H1 (cell line): ENCODE data around the gene ABCF3. TPM values are rescaled to one million over a fixed set of nuclear protein-coding genes. Genes with fewer than 3 reads are reported as not detected.

ENCODE experiments used
- PHF8 ChIP-seq: fragments of 200-600 bp; sonication (generic); conservative IDR thresholded peaks from 2 replicates; pipeline ENCODE4 v1.7.1; 2012; ENCODE audit warnings: low read depth, mild to moderate bottlenecking, inconsistent platforms, low read length, moderate library complexity
- polyA plus RNA-seq, 7 experiments: library from polyadenylated mRNA; depleted of rRNA in 3 of 7; stranded (reverse) in 5 of 7; unstranded in 2 of 7; fragments of >200 nt in 5 of 7; fragments of 200-250 nt in 2 of 7; gene quantifications; 1 replicate in 5 of 7; 2 replicates in 1 of 7; 4 replicates in 1 of 7; pipeline versions ENCODE4 v1.2.1 to v1.2.3, GENCODE V29; 2011 to 2013; ENCODE audit warnings: missing spikeins in 2 of 7, mixed read lengths in 2 of 7
- total RNA-seq: library from RNA; stranded (reverse); fragmentation: NEBNext Ultra II Directional; extraction: Animal tissue kit (Norgen Biotek cat#: 25700); gene quantifications from 2 replicates; pipeline ENCODE4 v1.2.1, GENCODE V29; 2021
- TF ChIP-seq, protein P1 (sequence below): IDR thresholded peaks from 2 replicates; pipeline ENCODE4 v1.6.1; 2012; ENCODE audit warnings: low read length, inconsistent platforms
- TF ChIP-seq, protein P2 (sequence below): IDR thresholded peaks from 2 replicates; pipeline ENCODE4 v1.6.1; 2012; ENCODE audit warnings: inconsistent platforms

ABCF3 gene
- total and polyA plus RNA-seq, 2 of the 8 experiments (the other 6 are each of a cell fraction or from before 2014, with no cell fraction given) = 51.6 to 57.8 TPM

DNA sequence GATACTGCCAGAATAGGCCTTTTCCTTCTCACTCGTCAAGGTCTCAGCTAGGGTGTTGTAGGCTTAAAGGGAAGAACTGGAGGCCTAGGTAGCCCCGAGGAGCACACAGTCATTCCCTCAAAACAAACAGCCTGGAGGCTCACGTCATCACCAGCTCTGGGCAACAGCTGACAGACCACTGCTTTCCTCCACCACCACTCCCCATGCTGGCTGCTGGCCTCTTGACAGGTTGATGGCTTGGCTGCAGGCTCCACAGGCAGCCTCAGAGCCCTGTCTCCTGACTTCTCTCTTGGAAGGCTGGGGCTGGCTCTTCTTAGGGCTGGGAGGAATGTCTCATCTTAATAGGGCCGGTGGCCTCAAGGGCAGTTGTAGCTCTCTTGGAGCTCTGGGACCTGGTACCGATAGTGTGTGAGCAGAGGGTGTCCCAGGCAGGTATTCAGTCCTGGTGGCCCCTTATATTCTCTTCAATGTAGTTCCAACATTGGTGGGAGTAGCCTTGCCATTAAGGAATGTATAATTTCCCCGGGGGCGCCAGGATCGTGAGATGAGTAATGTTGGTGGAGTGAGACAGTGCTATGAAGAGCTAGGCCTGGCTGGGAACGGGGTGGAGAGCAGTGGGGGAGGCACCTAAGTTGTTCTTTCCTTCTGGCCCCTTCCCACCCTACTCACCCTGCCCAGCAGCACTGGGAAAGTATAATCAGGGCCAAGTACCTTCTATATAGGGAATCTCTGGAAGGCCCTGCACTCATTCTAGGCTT is 17.5 kb upstream of the ABCF3 start (continued):
- TF ChIP-seq, protein P1, sequence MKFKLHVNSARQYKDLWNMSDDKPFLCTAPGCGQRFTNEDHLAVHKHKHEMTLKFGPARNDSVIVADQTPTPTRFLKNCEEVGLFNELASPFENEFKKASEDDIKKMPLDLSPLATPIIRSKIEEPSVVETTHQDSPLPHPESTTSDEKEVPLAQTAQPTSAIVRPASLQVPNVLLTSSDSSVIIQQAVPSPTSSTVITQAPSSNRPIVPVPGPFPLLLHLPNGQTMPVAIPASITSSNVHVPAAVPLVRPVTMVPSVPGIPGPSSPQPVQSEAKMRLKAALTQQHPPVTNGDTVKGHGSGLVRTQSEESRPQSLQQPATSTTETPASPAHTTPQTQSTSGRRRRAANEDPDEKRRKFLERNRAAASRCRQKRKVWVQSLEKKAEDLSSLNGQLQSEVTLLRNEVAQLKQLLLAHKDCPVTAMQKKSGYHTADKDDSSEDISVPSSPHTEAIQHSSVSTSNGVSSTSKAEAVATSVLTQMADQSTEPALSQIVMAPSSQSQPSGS = no peak
- TF ChIP-seq, protein P2, sequence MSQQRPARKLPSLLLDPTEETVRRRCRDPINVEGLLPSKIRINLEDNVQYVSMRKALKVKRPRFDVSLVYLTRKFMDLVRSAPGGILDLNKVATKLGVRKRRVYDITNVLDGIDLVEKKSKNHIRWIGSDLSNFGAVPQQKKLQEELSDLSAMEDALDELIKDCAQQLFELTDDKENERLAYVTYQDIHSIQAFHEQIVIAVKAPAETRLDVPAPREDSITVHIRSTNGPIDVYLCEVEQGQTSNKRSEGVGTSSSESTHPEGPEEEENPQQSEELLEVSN = no peak
- TF ChIP-seq PHF8 = no peak
